Posterior cingulate gyrus (tissue), 11 donors: Measurements from ENCODE around the gene HDHD5.

Source experiments
- DNase-seq, 10 donors: peaks; one replicate each; pipeline versions ENCODE4 v3.0.0 to v3.0.0-alpha.2; 2020 to 2021; ENCODE audit warnings: mixed read lengths in 3 of 10
- intact Hi-C: fragments of 100-400 bp; cut with DNase I; formaldehyde crosslinking; loops from one replicate; pipeline ENCODE4 v1.15.1; 2023

HDHD5 gene

GRCh38 chr22:17090550-17090949 lies 68.5 kb downstream of the HDHD5 start:
- no peak for DNase-seq
- intact Hi-C loops: no loop called here
